ENCODE data around the gene RMI2. TPM values are rescaled to one million over a fixed set of nuclear protein-coding genes. Genes with fewer than 3 reads are reported as not detected.

RMI2 gene
- total and polyA plus RNA-seq, 9 of the 15 experiments (the other 6 are each of a cell fraction or from before 2014, with no cell fraction given) = 8.0 to 43.4 (median 32.5) TPM

DNA sequence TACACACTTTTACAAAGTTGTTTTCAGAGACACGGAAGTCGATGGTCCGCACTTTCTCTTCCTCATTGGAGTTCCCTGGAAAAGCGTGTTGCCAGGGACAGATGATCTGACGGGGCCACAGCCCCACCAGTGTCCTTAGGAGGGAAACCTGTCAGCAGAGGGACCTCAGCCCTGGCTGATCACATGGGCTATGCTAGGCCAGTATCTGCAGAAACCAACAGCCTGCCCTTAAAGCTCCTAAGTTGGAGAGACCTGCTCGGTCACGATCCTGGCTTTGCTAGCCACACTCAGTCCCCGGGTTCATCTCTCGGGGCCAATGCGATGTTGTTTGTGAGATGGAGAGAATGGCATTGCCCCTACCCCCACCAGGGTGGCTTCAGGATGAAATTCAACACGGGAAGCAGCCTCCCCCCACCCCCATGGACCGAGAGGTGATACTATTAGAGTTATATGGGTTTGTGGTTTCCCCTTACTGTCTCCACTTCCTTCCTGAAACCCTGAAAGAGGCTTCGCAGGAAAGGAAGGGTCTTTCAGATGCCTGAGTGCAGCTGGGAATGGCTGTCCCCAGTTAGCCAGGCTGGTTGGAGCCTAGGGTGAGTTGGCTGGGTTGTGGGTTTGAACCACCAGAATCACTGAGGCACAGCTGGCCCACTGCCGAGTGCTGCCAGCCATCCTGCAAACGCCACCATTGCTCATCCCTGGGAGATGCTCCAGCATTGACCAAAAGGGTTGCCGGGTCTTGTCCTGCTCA lies 16.6 kb downstream of the RMI2 start (continued):
- TF ChIP-seq SPI1 (IDR thresholded peaks at IDR 0.05; ENCODE audit: borderline replicate concordance, low read depth, low read length) (peak; percentile 75), USF1 (CRISPR knock-in tag; IDR thresholded peaks at IDR 0.05) (0 out of 2 replicates have a peak, but pooled peaks have one; percentile 42), ESRRA (IDR thresholded peaks at IDR 0.05; ENCODE audit: borderline replicate concordance, low read depth) (no peak; the same call in 1 of the 2 replicates), ZNF445 (CRISPR knock-in tag; IDR thresholded peaks at IDR 0.05; ENCODE audit: low read depth) (no peak), ELF1 (tag; IDR thresholded peaks at IDR 0.05) (0 out of 2 replicates have a peak, but pooled peaks have one; percentile 13), ETV1 (tag; conservative IDR thresholded peaks at IDR 0.05; ENCODE audit: low read depth) (peak; percentile 36; the same call in 1 of the 2 replicates)
- TF ChIP-seq, protein P1, sequence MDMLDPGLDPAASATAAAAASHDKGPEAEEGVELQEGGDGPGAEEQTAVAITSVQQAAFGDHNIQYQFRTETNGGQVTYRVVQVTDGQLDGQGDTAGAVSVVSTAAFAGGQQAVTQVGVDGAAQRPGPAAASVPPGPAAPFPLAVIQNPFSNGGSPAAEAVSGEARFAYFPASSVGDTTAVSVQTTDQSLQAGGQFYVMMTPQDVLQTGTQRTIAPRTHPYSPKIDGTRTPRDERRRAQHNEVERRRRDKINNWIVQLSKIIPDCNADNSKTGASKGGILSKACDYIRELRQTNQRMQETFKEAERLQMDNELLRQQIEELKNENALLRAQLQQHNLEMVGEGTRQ (CRISPR knock-in tag; IDR thresholded peaks at IDR 0.05) = peak; percentile 35; the same call in 1 of the 2 replicates

- 60% methylated on average over 7 of the region's 7 CpGs for WGBS (ENCODE audit: insufficient coverage, low coverage, missing lambda C conversion rate)
- BruUV-seq (replicated peaks) = no TSS peak
- TF ChIP-seq NR2C2 (CRISPR knock-in tag; IDR thresholded peaks at IDR 0.05) = no peak
- TF ChIP-seq NR2C2 (tag; IDR thresholded peaks at IDR 0.05) = 0 out of 2 replicates have a peak, but pooled peaks have one; percentile 8
- TF ChIP-seq ZNF165 (CRISPR knock-in tag; IDR thresholded peaks at IDR 0.05; ENCODE audit: borderline replicate concordance) = no peak
- ChIA-PET POLR2A (interaction anchor here (0.7 kb wide), 1 partner anchor 55 kb away, joined by 3 read pairs; no protein-coding TSS in a partner anchor), CTCF (ENCODE audit: low intra/inter-chr PET ratio) (no interaction called here)
- no peak overlapping the region for H2AFZ ChIP-seq (ENCODE audit: low read depth, low read length)
- intact Hi-C loops (cut with micrococcal nuclease) (no loop called here), in situ Hi-C loops (cut with MboI) (loop anchor here (5.0 kb wide), 1 partner anchor 397 kb away; no protein-coding TSS in a partner anchor)
- H3K4me3 ChIP-seq = no peak overlapping the region
- H3K9me1 ChIP-seq (ENCODE audit: control insufficient read depth, insufficient read depth, low read length) = no peaks in the 10 kb centered on the region
- H3K9ac ChIP-seq (ENCODE audit: insufficient read depth in 1 of 2, low read depth in 2 of 2, low read length in 2 of 2) = no peak overlapping the region
- peaks cover 7 to 24% of the 10 kb centered on the region in 2 experiments; a peak in 4 of 5 replicates for H3K4me1 ChIP-seq (replicated peaks in 1 of 2; ENCODE audit: control insufficient read depth in 2 of 2, insufficient read depth in 2 of 2, low read length in 2 of 2)
- no peak for FAIRE-seq
- no peaks in the 10 kb centered on the region for H4K20me1 ChIP-seq (replicated peaks; ENCODE audit: control insufficient read depth, insufficient read depth, low read length)
- no peaks in the 10 kb centered on the region for H3K36me3 ChIP-seq (ENCODE audit: control insufficient read depth, insufficient read depth, low read length)
- no peak for DNase-seq (ENCODE audit: extremely low read depth in 1 of 4, low spot score in 3 of 4)
- H3K27me3 ChIP-seq (ENCODE audit: control insufficient read depth in 2 of 2, insufficient read depth in 2 of 2, low read length in 2 of 2) = no peaks in the 10 kb centered on the region
- no peak overlapping the region for H3K4me2 ChIP-seq (ENCODE audit: insufficient read depth, low read length)
- ATAC-seq = no peak
- H3K27ac ChIP-seq (ENCODE audit: extremely low read depth, low read depth, low read length) = no peak overlapping the region
- no peaks in the 10 kb centered on the region for H3K79me2 ChIP-seq (ENCODE audit: control insufficient read depth, insufficient read depth, low read length)
- H3K9me3 ChIP-seq (replicated peaks; ENCODE audit: control insufficient read depth, insufficient read depth, low read depth, low read length) = no peaks in the 10 kb centered on the region
Observed at GRCh38 chr16:11363927-11364258, 18.6 kb downstream of the RMI2 start.
